Endothelial cell of hepatic sinusoid (primary cell): ENCODE data around the gene CDKN2B-AS1.

Source experiments
- in situ Hi-C: cut with HindIII; loops from 2 replicates; pipeline ENCODE4 v1.10.0; 2017; ENCODE audit warnings: low sequenced_read_pairs

Gene CDKN2B-AS1

GRCh38 chr9:22005702-22006606, 11.4 kb downstream of the CDKN2B-AS1 start:
- in situ Hi-C loops = no loop called here

DNA sequence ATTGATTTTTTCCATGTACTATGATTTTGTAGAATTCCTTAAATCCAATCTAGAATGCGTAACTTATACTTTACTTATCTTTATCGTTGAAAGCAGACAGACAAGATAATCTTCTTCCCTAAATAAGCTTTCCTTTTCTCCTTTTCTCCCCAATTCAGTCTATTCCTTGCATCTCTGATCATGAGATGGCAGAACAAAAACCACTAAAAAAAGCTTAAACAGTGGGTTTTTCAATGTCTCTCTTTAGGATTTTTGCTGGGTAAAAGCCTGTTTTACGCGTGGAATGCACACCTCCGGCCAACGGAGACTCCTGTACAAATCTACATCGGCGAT, 13.8 kb downstream of the CDKN2B-AS1 start:
- in situ Hi-C loops = no loop called here

- in situ Hi-C loops = no loop called here
Measured at GRCh38 chr9:22008717-22009505, 14.3 kb downstream of the CDKN2B-AS1 start, which contains the start of gene CDKN2B. TSS of gene CDKN2B (minus strand) at chr9:22009305. CDS start at chr9:22008953, 352 bp downstream.

DNA sequence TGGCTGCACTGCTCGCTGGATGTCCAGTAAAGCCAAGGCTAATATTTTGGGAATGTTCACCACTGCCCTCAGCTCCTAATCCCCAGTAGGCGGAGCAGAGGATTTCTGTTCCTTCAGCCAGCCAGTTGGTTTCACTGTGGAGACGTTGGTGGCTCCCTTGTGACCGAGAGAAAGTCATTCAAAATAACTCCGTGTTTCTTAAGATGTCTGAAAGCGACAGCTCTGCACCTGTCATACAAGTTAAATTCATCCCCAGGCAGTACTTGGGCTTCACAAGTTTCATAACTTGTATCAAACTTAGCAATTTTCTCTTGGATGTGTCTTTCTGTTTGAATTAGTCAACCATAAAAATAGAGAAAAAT, 14.9 kb downstream of the CDKN2B-AS1 start:
- in situ Hi-C loops = no loop called here

DNA sequence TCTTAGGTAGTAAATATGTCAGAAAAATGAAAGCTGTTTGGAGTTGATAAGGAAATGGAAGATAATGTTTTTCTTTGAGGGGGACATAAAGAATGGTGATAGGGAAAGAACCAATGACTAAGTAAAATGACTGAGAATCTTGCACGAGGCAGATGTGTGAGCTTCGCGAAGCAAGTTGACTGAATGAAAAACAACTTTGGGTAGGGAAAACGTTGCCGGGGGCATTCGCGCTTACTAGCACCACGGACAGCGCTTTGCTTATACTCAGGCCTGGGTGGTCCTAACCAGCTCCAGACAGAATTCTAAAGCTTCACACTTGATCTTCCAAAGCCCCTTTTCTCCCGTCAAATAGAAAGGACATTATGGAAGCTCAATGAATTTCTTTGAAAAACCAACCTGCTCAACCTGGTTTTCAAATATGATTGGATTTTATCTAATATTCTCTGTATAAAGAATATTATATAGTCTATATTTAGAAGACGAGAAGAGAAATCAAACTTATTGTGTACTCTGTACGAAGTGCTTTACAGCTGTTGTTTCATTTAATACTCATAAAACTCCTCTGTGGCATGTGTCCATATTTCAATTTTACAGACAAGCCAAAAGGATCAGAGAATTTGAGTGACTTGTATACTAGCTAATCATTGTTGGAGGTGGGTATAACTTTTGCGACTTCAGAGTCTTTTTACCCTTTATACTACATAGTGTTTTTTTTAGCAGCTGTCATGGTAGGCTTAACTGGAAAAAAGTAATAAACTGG, 16.5 kb downstream of the CDKN2B-AS1 start:
- in situ Hi-C loops = no loop called here

GRCh38 chr9:22022396-22022795, 27.8 kb downstream of the CDKN2B-AS1 start:
- in situ Hi-C loops = no loop called here

DNA sequence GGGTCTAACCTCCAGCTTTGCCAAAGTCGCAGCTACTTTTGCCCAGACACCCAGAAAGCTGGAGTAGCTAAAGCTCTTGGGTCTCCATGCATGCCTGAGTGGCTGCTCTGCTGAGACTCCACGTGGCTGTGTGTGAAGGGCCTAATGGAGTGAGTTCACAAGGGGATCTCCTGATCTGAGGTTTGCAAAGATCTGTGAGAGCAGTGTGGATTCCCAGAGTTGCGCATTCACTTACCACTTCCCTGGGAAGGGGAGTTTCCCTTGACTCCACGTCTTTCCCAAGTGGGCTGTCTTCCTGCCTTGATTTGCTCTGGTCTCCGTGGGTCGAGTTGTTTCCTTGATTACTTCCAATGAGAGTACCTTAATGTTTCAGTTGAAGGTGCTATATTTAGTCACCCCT, 32.1 kb downstream of the CDKN2B-AS1 start:
- in situ Hi-C loops = loop anchor here (25.0 kb wide), 2 partner anchors 211 to 214 kb away; partner anchors contain the start of gene MTAP

DNA sequence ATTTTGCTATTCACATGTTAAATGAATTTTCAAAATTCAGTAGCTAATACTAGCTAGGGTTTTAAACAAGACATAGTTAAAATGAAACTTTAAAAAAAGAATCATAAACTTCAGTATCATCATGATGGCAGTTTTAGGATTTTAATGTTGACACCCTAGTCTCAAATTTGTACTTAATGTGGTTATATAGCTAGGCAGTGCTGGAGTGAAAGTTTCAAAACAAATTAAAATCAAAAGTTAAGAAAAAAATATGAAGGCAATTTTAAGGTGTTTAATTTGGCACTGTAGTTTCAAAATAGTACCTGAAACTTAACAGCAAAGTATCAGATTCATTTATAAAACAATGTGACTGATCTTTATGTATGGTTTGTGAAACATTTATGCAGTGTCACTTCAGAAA, 33.8 kb downstream of the CDKN2B-AS1 start:
- in situ Hi-C loops = loop anchor here (25.0 kb wide), 2 partner anchors 209 to 216 kb away; partner anchors contain the start of gene MTAP

- in situ Hi-C loops = loop anchor here (25.0 kb wide), 2 partner anchors 208 to 217 kb away; partner anchors contain the start of gene MTAP
Measured at GRCh38 chr9:22029231-22029630, 34.6 kb downstream of the CDKN2B-AS1 start.

GRCh38 chr9:22030101-22030598, 35.6 kb downstream of the CDKN2B-AS1 start:
- in situ Hi-C loops = loop anchor here (25.0 kb wide), 2 partner anchors 207 to 218 kb away; partner anchors contain the start of gene MTAP

DNA sequence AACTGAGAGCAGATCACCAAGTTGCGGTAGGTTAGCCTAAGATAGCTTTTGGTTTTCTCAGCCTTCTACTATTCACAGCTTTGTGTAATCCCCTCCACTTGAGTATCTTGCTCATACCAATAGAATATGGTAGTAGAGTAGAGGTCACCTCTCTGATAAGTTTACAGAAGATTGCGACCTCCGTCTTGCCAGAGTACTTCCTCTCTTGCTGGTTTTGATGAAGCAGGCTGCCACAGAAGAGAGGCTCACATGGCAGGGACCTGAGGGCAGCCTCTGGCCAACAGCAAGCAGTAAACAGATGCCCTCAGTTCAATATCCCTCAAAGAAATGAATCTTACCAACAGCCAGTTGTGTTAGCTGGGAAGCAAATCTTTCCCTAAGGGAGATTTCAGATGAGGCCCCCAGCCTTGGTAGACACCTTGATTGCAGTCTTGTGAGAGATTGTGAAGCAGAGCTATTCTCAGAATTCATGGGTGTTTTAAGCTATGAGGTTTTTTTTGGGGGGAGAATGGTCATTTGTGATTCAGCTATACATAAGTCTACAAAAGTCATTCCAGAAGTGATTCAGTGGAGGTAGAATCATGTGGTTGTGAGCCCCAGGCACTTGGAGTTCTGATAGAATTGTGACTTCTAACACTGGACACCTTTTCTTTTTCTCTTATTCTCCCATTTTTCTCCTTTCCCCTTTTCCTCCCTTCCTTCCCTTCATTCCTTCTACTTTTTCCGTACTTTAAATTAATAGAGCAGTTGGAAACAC, 37.2 kb downstream of the CDKN2B-AS1 start:
- in situ Hi-C loops = loop anchor here (25.0 kb wide), 2 partner anchors 205 to 220 kb away; partner anchors contain the start of gene MTAP

DNA sequence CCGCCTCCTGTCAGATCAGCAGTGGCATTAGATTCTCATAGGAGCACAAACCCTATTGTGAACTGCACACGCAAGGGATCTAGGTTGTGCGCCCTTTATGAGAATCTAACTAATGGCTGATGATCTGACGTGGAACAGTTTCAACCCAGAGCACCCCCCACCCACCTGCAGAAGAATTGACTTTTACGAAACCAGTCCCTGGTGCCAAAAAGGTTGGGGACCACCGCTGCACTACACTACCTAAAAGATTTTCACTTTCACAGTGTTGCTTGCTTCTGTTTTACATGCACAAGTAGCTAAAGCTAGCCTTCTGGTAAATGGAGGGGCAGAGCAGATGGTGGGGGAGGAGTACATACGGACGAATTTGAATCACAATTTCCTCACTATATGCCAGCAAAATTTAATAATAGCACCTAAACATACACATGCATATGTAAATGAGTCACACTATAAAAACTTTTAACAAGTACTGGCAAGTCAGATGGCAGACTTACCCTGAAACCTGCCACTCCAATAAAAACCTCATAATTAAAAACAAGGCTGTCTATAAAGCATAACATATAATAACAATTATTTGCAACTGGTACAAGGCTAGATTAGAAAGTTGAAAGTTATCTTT, 38.5 kb downstream of the CDKN2B-AS1 start:
- in situ Hi-C loops = loop anchor here (25.0 kb wide), 2 partner anchors 204 to 221 kb away; partner anchors contain the start of gene MTAP

GRCh38 chr9:22035591-22036011, 41.0 kb downstream of the CDKN2B-AS1 start:
- in situ Hi-C loops = loop anchor here (5.0 to 25.0 kb wide), 4 partner anchors 52 to 223 kb away; partner anchors contain the start of gene MTAP

DNA sequence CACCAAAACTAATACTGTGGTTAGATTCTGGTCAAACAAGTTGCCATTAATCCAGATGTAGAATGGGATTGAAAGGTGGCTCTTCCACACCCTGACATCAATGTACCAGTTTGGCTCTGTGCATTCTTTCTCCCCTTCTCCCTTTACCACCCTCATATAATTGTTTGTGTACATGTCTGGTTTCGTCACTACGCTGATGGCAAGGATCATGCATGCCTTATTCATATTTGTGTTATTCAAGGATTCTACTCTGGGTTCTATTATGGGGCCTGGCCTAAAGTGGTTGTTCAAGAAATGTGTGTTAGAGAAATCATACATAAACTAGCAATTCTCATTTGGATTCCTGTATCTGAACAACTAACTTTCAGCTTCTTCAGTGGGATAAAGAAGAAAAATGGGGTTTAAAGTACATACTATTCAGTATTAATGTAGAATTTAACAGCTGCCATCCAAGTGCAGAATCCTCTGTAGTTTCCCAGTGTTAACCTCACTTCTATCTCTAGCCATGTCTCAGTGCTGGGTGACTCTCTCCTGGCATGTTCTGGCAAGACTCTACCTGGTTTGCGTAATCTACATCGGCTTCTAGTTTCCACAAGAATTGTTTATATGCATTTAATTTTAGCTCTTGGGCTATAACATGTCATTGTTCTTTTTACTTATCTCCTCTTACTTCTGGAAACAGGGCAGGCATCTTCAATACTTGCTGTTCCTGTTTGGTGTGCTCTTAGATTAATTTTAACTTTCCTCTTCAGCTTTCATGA, 42.5 kb downstream of the CDKN2B-AS1 start:
- in situ Hi-C loops = loop anchor here (5.0 to 25.0 kb wide), 4 partner anchors 50 to 225 kb away; partner anchors contain the start of gene MTAP

- in situ Hi-C loops = loop anchor here (5.0 to 25.0 kb wide), 4 partner anchors 49 to 226 kb away; partner anchors contain the start of gene MTAP
Measured at GRCh38 chr9:22037954-22038690, 43.5 kb downstream of the CDKN2B-AS1 start.

GRCh38 chr9:22039258-22039657, 44.7 kb downstream of the CDKN2B-AS1 start:
- in situ Hi-C loops = loop anchor here (5.0 to 25.0 kb wide), 4 partner anchors 48 to 227 kb away; partner anchors contain the start of gene MTAP

GRCh38 chr9:22040760-22041159, 46.2 kb downstream of the CDKN2B-AS1 start:
- in situ Hi-C loops = loop anchor here (5.0 to 25.0 kb wide), 3 partner anchors 107 to 228 kb away; partner anchors contain the start of gene MTAP
